Mucosa of descending colon (tissue), 3 donors: Measurements from ENCODE around the gene ZMPSTE24. TPM values are rescaled to one million over a fixed set of nuclear protein-coding genes. Genes with fewer than 3 reads are reported as not detected.

Experiments
- ATAC-seq: fragments of 200-7000 bp; cut with Tn5 transposase; one replicate; pipeline ENCODE4 v1.9.1; 2020; ENCODE audit warnings: mild to moderate bottlenecking, moderate library complexity
- DNase-seq, 3 donors: peaks; one replicate each; pipeline ENCODE4 v3.0.0-alpha.2; 2020
- H3K36me3 ChIP-seq: fragments of 200-600 bp; one replicate; pipeline ENCODE4 v1.8.0; 2021; ENCODE audit warnings: low read depth, mild to moderate bottlenecking
- H3K4me1 ChIP-seq: fragments of 200-600 bp; one replicate; pipeline ENCODE4 v1.8.0; 2021; ENCODE audit warnings: low read depth, mild to moderate bottlenecking
- H3K4me3 ChIP-seq: fragments of 200-600 bp; one replicate; pipeline ENCODE4 v1.8.0; 2021; ENCODE audit warnings: mild to moderate bottlenecking
- H3K9me3 ChIP-seq: fragments of 200-600 bp; one replicate; pipeline ENCODE4 v1.8.0; 2021; ENCODE audit warnings: mild to moderate bottlenecking
- CTCF ChIP-seq: fragments of 200-600 bp; IDR thresholded peaks from one replicate; pipeline ENCODE4 v1.8.0; 2022; ENCODE audit warnings: antibody characterized with exemption, mild to moderate bottlenecking
- intact Hi-C, 2 donors: fragments of 100-400 bp; cut with DNase I in 1 of 2; cut with micrococcal nuclease in 1 of 2; formaldehyde crosslinking; loops; one replicate each; pipeline versions ENCODE4 v1.11.0 to v1.11.1; 2022; cut with DNase I, micrococcal nuclease
- total RNA-seq, 3 donors: library from RNA; stranded (reverse); fragmentation: NEBNext Ultra II Directional in 2 of 3; extraction: Animal tissue kit (Norgen Biotek cat#: 25700) in 2 of 3; gene quantifications; one replicate each; pipeline versions ENCODE4 v1.2.1 to v1.2.4, GENCODE V29; 2021 to 2023
- donor health status: DM: no; HTN: no; CAD: no; lungs with moderate emphysema.
- donor health status: DM: no; HTN: no; CAD: no.
- donor health status: DM: no; HTN: yes; CAD: no.

The ZMPSTE24 gene
- total RNA-seq, 3 donors from 2014 or later = 46.0 to 51.9 (median 47.0) TPM

GRCh38 chr1:40300249-40300567 is 42.2 kb downstream of the ZMPSTE24 start:
- intact Hi-C loops = no loop called here
- no peaks in the 10 kb centered on the region for H3K36me3 ChIP-seq
- no peak overlapping the region for H3K4me3 ChIP-seq
- TF ChIP-seq CTCF = no peak
- no peaks in the 10 kb centered on the region for H3K9me3 ChIP-seq
- no peaks in the 10 kb centered on the region for H3K4me1 ChIP-seq
- ATAC-seq (no peak), DNase-seq (no peak)

GRCh38 chr1:40300651-40301050 is 42.6 kb downstream of the ZMPSTE24 start:
- ATAC-seq (no peak), DNase-seq (no peak)
- intact Hi-C loops = no loop called here
- TF ChIP-seq CTCF = no peak
- Histone ChIP-seq H3K4me1 (no peaks in the 10 kb centered on the region), H3K36me3 (no peaks in the 10 kb centered on the region), H3K4me3 (no peak overlapping the region), H3K9me3 (no peaks in the 10 kb centered on the region)

- Histone ChIP-seq H3K36me3 (no peaks in the 10 kb centered on the region), H3K4me1 (no peaks in the 10 kb centered on the region), H3K9me3 (no peaks in the 10 kb centered on the region), H3K4me3 (no peak overlapping the region)
- TF ChIP-seq CTCF = no peak
- intact Hi-C loops = no loop called here
- no peak for ATAC-seq
- no peak for DNase-seq
These were observed 43.0 kb downstream of the ZMPSTE24 start for GRCh38 chr1:40301066-40301465.

- H3K4me1 ChIP-seq = no peaks in the 10 kb centered on the region
- DNase-seq (no peak), ATAC-seq (no peak)
- no peak for TF ChIP-seq CTCF
- intact Hi-C loops = no loop called here
- H3K9me3 ChIP-seq = no peaks in the 10 kb centered on the region
- H3K4me3 ChIP-seq = no peak overlapping the region
- H3K36me3 ChIP-seq = no peaks in the 10 kb centered on the region
These were observed 43.7 kb downstream of the ZMPSTE24 start for GRCh38 chr1:40301541-40302299.

GRCh38 chr1:40302475-40302874 is 44.4 kb downstream of the ZMPSTE24 start:
- no peak for TF ChIP-seq CTCF
- DNase-seq (no peak), ATAC-seq (no peak)
- intact Hi-C loops = no loop called here
- H3K9me3 ChIP-seq = no peaks in the 10 kb centered on the region
- no peak overlapping the region for H3K4me3 ChIP-seq
- no peaks in the 10 kb centered on the region for H3K36me3 ChIP-seq
- H3K4me1 ChIP-seq = no peaks in the 10 kb centered on the region
